GM21526 (cell line): ENCODE data around the gene NRG3.

ENCODE experiments used
- ATAC-seq: cut with Tn5 transposase; IDR thresholded peaks from one replicate; pipeline ENCODE4 v1.9.1; 2021; ENCODE audit warnings: moderate library complexity; ENCODE audit not compliant: unreplicated experiment, low FRiP score

Gene NRG3

GRCh38 chr10:82452676-82453075, 577.7 kb downstream of the NRG3 start:
- no peak for ATAC-seq

GRCh38 chr10:82453678-82454293, 578.8 kb downstream of the NRG3 start:
- no peak for ATAC-seq

GRCh38 chr10:82462910-82463551, 588.0 kb downstream of the NRG3 start:
- no peak for ATAC-seq

DNA sequence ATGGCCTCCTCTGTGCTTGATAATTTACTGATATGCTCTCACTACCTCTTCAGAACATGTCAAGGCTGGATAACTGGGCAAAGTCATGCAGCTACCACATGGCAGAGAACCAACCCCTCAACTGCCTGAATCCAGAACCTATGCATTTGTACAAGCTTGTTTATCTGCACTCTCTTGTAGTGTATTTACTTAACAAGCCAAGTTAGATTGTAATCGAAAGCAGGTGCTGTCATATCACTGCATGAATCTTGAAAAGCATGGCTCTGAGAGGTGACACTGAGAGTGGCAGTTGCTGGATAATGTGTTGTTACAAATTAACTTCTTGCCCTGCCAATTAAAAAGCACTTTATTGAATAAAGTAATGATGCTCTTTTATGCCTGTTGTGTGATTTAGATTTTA, 588.6 kb downstream of the NRG3 start:
- ATAC-seq: no peak

DNA sequence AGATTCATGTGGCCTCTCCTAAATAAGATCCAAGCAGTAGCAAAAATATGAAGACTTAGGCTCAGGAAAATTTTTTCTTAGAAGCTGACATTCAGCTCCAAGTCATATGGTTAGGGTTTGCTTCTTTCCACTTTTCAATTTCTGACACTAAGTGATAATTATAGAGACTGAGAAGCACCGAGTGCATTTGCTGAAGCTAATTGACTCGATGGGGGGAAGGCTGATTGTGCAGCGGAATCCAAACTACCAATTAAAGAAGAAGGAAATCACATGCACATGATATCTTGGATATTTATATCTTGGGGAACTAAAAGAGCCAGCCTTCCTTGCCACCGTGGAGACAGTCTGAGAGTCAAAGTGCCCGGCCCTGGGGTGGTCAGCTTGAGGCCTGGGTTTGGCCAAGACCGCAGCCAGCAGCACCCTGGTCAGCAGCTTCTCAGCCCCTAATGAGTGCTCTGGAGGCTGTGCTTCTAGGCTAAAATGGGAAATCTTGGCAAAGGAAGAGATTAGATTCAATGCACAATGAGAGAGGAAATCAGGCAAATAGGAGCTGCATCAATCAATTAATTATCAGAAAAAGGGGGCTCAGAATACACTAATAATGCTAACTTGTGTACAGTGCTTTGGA, 589.3 kb downstream of the NRG3 start:
- ATAC-seq: no peak

- no peak for ATAC-seq
These were observed 590.0 kb downstream of the NRG3 start for GRCh38 chr10:82464966-82465365.

DNA sequence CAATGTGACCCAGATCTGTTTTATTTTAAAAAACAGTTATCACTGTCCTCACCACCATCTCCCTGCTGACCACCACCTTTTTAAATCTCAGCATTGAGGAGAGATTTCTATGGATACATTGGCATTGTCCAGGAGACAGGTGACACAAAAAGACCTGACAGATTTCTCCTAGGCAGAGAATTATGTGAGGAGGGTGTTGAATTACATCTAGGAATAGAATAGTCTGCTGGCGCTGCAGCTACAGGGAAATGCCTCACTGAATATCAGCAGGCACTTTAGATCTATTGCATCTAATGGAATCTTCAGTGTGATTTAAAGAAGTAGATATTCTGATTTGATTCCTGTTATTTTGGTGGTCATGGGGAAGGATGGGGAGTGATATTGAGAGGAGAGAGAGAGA, 593.5 kb downstream of the NRG3 start:
- no peak for ATAC-seq

GRCh38 chr10:82472406-82473335, 597.7 kb downstream of the NRG3 start:
- no peak for ATAC-seq

- no peak for ATAC-seq
These were observed 602.8 kb downstream of the NRG3 start for GRCh38 chr10:82477776-82478175.

DNA sequence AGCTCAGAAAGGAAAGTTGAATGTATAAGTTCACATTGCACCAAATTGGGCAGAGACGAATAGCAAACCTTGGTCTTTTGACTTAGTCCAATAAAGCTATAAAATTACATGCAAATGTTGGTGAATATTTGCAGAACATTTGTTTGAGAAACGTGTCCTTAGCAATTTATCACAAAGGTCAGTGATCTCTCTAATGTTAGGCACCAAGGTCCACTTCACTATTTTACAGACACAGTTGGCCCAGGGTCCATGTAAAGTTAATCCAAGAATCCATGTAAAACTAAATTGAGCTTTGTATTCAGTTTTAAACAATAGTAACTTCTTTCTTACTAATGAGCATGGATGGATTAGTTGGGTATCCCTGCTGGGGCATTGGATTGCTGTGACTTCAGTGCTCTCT, 617.7 kb downstream of the NRG3 start:
- ATAC-seq: no peak

- no peak for ATAC-seq
These were observed 621.1 kb downstream of the NRG3 start for GRCh38 chr10:82496114-82496513.

GRCh38 chr10:82497439-82497838, 622.4 kb downstream of the NRG3 start:
- no peak for ATAC-seq

DNA sequence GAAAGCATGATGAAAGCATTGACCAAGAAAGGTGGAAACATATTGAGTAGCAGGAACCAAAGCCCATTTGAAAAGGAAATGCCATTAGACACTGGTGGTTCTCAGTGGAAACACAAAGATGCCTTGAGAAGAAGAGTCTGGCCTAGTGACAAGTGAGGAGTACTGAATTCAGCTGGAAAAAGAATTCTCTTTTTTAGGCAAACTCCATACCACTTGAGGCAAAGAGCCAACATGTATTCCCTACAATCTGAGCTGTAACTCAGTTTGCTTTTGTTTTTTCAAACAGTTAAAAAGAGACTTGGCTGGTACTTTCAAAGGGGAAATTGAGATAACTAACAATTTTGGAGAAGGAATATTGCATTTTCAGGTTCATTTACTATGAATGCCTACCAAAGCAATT, 624.0 kb downstream of the NRG3 start:
- ATAC-seq: no peak

- no peak for ATAC-seq
These were observed 630.0 kb downstream of the NRG3 start for GRCh38 chr10:82505009-82505408.

DNA sequence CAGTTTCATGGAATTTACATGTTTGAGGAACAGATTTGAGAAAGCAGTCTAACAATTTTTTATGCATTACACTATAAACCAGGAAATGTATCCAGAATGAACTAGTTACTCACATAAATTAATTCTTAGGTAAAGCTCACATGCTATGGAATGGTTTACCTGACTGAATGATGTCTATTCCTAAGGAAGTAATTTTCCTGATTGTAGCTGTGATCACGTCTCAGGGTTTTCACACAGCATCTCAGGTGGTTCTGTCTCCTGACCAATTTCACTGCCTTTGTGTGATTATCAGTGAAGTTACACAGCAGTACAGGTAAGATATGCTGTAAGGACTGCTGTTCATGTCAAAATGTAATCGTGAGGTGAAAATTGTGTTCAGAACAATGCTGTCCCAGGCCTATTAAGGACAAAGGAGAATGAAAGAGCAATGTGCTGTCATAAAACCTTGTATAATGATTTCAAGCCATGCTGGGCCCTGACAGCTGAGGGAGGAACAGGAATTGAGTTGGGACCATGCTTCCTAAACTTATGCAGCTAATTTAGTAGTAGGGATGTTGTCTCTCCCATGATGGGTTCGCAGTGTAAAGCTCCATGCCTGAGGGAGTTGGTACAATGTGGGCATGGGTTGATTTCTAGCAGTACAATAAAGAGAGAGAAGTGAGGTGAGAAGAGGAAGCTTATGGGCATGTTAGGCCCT, 631.8 kb downstream of the NRG3 start:
- ATAC-seq: no peak

GRCh38 chr10:82515256-82515655, 640.3 kb downstream of the NRG3 start:
- ATAC-seq: no peak

GRCh38 chr10:82529062-82529461, 654.1 kb downstream of the NRG3 start:
- no peak for ATAC-seq

- no peak for ATAC-seq
These were observed 660.5 kb downstream of the NRG3 start for GRCh38 chr10:82535457-82535856.

- ATAC-seq: no peak
These were observed 661.7 kb downstream of the NRG3 start for GRCh38 chr10:82536668-82537067.

DNA sequence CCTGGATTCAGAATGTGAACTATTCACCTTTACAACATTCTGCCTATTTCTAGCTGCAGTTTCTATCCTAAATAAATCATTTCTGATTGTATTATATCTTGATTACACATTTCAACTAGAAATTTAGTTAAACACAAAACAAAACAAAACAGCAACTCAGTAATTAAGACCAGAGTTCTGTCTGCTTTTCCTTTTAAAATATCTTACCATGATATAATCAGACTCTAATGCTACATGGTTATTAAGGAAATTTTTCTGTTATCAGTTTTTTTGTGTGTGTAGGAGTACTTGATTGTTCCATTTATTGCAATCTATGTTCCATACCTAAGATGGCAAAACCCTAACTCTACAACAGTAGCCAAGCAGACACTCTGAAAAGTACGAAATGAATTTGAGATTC, 663.3 kb downstream of the NRG3 start:
- no peak for ATAC-seq
